GM12875 (cell line): ENCODE data around the gene ZNF197.
"Not testable (repeated sequence)": the region's sequence is repeated elsewhere in the genome, so short reads cannot be mapped to it uniquely, and the experiment has no call there.

ENCODE experiments used
- H3K4me3 ChIP-seq: one replicate; pipeline ENCODE4 v1.5.1; 2011; ENCODE audit warnings: low read depth, low read length, control low read depth
- TF ChIP-seq, protein P1 (sequence below): IDR thresholded peaks from 2 replicates; pipeline ENCODE4 v1.5.1; 2011; ENCODE audit warnings: low read depth, mild to moderate bottlenecking, control low read depth, inconsistent platforms, low read length, moderate library complexity, borderline replicate concordance; ENCODE audit not compliant: insufficient read depth

ZNF197 gene

DNA sequence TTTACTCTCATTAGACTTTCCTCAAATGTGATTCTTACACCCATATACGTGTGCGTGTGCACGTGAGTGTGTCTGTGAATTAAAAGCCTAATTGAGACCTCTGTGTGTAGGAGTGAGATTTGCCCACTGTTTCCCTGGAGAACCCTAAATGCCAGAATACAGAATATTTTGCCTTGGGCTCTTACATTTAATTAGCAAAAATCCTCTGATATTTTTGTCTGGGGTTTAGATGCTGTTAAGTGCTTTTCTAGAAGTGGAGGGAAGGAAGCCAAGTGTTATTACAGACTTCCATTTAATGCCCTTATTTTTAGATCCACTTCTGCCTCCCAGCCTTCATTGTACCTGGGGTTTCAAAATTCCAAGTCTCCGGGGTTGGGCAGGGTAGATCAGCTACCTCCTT lies 41.5 kb downstream of the ZNF197 start:
- TF ChIP-seq, protein P1, sequence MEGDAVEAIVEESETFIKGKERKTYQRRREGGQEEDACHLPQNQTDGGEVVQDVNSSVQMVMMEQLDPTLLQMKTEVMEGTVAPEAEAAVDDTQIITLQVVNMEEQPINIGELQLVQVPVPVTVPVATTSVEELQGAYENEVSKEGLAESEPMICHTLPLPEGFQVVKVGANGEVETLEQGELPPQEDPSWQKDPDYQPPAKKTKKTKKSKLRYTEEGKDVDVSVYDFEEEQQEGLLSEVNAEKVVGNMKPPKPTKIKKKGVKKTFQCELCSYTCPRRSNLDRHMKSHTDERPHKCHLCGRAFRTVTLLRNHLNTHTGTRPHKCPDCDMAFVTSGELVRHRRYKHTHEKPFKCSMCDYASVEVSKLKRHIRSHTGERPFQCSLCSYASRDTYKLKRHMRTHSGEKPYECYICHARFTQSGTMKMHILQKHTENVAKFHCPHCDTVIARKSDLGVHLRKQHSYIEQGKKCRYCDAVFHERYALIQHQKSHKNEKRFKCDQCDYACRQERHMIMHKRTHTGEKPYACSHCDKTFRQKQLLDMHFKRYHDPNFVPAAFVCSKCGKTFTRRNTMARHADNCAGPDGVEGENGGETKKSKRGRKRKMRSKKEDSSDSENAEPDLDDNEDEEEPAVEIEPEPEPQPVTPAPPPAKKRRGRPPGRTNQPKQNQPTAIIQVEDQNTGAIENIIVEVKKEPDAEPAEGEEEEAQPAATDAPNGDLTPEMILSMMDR, result no peak
- no peak overlapping the region for H3K4me3 ChIP-seq

DNA sequence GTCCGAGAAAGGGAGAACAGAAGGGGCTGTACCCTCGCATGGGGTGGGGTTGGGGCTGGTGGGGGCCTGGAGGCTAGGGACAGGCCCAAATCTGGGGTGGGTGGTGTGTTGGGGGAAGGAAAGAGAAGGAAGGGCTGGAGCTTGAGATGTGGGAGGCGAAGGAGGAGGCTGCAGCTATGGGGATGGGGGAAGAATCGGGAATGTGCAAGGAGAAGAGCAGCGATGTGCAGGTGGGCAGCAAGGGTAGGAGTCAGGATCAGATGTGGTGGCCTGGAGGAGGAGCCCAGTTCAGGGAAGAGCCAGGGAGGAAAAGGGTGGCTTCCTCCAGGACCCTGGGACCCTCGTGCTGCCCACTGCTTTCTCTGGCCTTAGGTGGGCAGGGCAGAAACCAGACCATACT lies 44.9 kb downstream of the ZNF197 start:
- no peak overlapping the region for H3K4me3 ChIP-seq
- TF ChIP-seq, protein P1, result no peak

- not testable (repeated sequence) for H3K4me3 ChIP-seq
Observed at GRCh38 chr3:44673466-44673865, 48.6 kb downstream of the ZNF197 start.

DNA sequence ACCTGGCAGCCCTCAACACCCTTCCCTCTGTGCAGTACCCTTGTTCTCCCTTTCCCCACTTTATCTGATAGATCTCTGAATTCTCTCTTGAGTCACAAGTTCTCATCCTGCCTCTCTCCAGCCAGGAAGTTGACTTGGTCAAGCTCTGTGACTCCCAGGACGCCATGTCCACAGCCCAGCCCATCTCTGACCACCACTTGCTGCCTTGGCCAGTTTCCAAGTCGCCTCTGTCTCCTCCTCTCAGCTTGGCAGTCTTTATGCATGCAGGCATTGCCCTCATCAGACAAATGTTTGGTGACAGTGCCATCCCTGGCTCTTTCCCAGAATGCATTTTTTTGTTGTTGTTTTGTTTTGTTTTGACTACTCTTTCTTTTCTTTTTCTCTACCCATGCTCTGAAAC lies 49.4 kb downstream of the ZNF197 start:
- no peak overlapping the region for H3K4me3 ChIP-seq
- TF ChIP-seq, protein P1, result no peak

DNA sequence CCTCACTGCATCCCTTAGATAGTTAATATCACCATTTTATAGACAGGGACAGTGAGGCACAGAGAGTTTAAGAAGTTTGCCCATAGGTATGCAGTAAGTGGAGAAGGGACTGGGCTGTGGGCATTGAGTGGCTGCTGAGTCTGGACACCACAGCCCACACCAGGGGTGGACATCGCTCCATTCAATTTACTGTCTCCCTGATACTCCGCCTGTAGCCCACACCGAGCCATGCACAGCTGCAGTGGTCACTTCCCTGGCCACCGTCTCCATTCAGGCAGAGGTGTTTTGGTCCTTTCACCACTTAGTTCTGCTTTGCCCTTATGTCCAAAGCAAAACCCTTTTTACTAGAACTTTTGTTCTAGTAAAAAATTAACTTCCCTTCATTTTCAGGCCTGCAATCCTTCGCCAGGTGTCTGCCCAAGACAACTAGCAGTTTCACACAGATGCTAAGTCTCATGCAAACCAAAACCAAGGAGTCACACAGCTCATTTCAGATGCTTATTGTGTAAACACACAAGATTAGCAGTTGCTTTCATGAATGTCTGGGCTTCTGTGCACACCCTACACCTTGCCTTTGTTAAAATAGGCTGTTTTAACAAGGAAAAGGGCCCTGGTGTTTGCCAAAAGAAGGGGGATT lies 53.8 kb downstream of the ZNF197 start:
- TF ChIP-seq, protein P1, result no peak
- no peak overlapping the region for H3K4me3 ChIP-seq

DNA sequence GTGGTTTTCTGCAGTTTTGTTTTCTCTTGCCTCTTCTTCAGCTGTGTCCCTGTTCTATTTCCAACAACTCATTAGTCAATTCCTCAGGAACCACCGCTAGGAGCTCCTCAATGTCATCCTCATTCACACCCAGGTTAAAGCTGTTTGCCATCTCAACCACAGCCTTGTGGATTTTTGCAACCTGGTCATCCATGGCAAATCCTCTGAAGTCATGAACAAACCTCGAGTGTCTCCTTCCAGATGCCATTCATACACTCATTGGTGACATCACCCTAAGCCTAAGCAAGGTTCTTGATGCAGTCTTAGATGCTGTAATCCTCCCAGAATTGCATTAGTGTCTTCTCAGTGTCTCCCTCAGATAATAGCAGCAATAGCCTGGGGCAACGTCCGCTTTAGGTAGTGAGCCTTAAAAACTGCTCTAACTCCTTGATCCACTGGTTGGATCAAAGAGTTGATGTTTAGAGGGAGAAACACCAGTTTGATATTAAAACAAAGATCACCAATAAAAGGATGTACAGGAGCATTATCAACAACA lies 56.2 kb downstream of the ZNF197 start:
- H3K4me3 ChIP-seq, result no peak overlapping the region
- TF ChIP-seq, protein P1, result no peak

DNA sequence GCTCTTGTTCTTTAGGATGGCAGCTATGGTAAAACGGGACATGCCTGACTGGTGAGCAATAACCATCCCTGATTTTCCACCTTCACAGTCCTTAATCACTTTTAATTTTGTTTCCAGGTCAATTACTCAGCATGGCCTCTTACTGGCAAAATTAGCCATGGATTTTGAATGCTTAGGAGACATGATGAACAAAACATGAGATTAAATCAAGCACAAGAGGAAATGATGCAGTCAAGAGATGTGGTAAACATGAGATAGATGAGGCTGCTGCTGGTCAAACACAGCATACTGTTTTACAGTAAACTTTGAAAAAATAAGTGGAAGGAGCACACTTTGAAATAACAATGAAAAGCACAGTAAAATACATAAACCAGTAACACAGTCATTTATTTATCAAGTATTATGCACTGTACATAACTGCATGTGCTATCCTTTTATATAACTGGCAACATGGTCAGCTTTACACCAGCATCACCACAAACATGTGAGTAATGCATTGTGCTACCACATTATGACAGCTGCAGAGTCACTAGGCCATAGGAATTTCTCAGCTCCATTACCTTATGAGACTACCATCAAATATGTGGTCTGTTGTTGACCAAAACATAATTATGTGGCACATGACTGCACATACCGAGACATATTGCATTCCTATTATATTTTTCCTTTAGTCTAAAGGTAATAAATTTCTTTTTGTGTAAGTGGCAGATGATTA lies 57.5 kb downstream of the ZNF197 start:
- TF ChIP-seq, protein P1, result no peak
- no peak overlapping the region for H3K4me3 ChIP-seq
